T-helper 1 cell treated with Interleukin-12 subunit alpha and Interleukin-12 subunit beta and Interleukin-4 antibody, amounts not matched to agents 30 μg/mL and 1 μg/mL, for 36 hours (primary cell): ENCODE measurements around the gene MBL2.

ENCODE experiments used
- H3K27ac Mint-ChIP-seq: one replicate; pipeline ENCODE4 v1.8.0; 2021; ENCODE audit warnings: mild to moderate bottlenecking, mixed read lengths
- H3K27me3 Mint-ChIP-seq: one replicate; pipeline ENCODE4 v1.8.0; 2021; ENCODE audit warnings: low read depth, mixed read lengths
- H3K36me3 Mint-ChIP-seq: one replicate; pipeline ENCODE4 v1.8.0; 2021; ENCODE audit warnings: low read depth, mixed read lengths
- H3K4me1 Mint-ChIP-seq: one replicate; pipeline ENCODE4 v1.8.0; 2021; ENCODE audit warnings: low read depth, mixed read lengths
- H3K4me3 Mint-ChIP-seq: one replicate; pipeline ENCODE4 v1.8.0; 2021; ENCODE audit warnings: mild to moderate bottlenecking, moderate library complexity, mixed read lengths
- H3K9me3 Mint-ChIP-seq: one replicate; pipeline ENCODE4 v1.8.0; 2021; ENCODE audit warnings: mixed read lengths

MBL2 gene

DNA sequence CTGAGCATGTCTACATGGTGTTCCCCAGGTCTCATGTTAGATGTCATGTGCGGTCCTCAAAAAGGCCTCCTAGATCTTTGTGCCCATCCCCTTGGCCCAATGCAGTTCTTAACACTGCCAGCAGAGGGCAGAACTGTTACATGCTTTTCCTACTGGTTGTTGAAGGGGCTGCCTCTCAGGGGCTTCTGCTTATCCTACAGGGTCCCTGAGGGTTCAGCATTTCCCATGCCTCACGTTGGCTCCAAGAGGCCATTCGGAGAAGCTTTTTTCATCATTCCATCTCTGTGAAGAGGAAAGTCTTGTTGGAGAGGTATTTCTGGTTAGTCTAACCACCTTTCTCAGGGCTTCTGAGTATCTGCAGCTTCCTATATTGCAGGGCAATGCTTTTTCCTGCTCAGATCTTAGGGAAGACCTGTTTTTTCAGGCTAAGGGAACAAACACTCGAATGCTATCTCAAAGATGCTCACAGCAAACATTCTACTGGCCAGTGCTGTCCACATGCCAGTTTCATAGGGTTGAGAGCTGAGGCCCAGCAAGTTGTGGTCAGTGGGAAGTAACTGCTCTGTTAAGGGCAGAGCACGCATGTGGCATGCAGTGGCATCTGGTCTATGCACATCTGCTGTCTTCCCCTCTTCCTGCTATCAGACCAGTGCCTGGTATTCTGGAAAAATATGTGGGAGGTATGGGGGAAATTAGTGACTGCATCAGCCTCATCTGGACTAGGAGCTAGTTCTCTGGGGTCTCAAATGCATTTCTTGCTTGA is 31.5 kb downstream of the MBL2 start:
- Mint-ChIP-seq H3K27ac (no peak overlapping the region), H3K36me3 (no peaks in the 10 kb centered on the region), H3K9me3 (no peaks in the 10 kb centered on the region), H3K4me3 (no peak overlapping the region), H3K4me1 (no peaks in the 10 kb centered on the region), H3K27me3 (no peaks in the 10 kb centered on the region)

DNA sequence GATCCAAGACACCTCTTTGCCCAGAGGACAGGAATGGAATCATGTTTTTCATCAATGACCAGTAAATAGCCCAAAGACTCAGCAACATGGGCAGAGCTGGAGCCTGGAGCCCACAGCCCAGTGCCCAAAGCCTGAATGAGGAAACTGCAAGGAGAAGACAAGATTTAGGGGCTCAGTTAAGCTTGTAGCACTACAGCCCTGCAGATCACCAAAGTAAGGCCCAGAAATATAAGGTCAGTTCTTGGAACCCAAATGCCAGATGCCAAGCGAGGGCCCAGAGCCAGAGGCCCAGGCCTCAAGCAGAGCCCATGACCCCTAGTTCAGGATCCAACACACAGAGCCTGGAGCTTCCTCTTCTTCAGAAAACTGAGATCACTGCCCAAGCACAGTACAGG is 32.4 kb downstream of the MBL2 start:
- Mint-ChIP-seq H3K36me3 (no peaks in the 10 kb centered on the region), H3K27me3 (no peaks in the 10 kb centered on the region)

DNA sequence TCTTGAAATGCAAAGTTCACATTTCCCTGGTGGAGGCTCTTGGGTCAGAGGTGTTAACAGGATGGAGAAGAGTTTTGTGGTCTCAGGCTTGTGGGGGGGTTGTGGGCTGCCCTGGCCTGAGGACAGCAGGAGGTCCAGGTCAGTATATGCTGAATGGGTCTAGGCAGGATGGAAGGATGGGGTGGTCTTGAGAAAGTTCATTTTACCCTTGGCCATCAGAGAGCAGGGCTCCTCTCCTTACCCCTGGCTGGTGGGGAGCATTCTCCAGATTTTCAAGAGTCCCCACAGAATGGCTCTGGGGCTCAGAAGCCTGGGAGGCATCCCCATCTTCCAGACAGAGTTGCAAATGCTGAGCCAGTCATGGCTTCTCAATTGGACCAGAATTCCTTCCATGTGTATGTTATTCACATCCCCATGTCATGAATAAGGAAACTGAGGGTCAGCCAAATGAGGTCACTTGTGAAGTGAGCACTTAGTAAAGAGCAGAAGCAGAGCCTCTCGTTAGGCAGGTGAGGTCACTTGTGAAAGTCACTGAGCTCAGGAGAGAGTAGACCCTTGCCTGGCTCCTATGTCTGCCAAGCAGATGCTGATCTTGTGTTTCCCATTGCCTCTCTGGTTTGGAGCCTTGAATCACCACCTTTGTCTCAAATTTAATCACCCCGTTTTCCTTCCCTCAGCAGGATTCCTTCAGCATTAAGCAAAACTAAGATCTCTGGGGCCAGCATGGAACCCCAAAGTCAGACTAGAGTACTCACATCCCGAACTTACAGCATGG is 33.0 kb downstream of the MBL2 start:
- no peaks in the 10 kb centered on the region for H3K9me3 Mint-ChIP-seq
- no peak overlapping the region for H3K4me3 Mint-ChIP-seq
- H3K4me1 Mint-ChIP-seq = no peaks in the 10 kb centered on the region
- no peaks in the 10 kb centered on the region for H3K36me3 Mint-ChIP-seq
- H3K27me3 Mint-ChIP-seq = no peaks in the 10 kb centered on the region
- no peak overlapping the region for H3K27ac Mint-ChIP-seq

More for the DNA sequence above, 32.4 kb downstream of the MBL2 start:
- Mint-ChIP-seq H3K27ac (no peak overlapping the region), H3K4me3 (no peak overlapping the region), H3K9me3 (no peaks in the 10 kb centered on the region), H3K4me1 (no peaks in the 10 kb centered on the region)

DNA sequence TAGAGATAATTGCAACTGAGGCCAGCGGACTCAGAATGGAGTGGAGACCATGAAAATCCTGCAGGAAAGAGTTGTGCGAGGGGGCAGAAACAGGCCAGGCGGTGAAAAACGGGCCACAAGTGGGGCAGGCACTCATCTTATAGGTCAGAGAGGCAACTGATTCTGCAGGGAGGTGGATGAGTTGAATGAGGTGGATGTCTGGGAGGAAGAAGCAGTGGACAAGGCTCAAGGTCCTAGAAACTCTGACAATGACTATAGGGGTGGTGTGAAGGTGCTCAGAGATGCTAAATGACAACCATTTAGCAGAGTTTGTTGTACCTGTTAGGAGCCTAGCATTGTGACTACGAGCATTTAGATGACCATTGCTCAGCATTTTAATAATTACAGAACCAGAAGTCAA is 33.6 kb downstream of the MBL2 start:
- no peaks in the 10 kb centered on the region for H3K9me3 Mint-ChIP-seq
- no peaks in the 10 kb centered on the region for H3K36me3 Mint-ChIP-seq
- H3K27me3 Mint-ChIP-seq = no peaks in the 10 kb centered on the region
- H3K27ac Mint-ChIP-seq = no peak overlapping the region
- no peak overlapping the region for H3K4me3 Mint-ChIP-seq
- H3K4me1 Mint-ChIP-seq = no peaks in the 10 kb centered on the region

DNA sequence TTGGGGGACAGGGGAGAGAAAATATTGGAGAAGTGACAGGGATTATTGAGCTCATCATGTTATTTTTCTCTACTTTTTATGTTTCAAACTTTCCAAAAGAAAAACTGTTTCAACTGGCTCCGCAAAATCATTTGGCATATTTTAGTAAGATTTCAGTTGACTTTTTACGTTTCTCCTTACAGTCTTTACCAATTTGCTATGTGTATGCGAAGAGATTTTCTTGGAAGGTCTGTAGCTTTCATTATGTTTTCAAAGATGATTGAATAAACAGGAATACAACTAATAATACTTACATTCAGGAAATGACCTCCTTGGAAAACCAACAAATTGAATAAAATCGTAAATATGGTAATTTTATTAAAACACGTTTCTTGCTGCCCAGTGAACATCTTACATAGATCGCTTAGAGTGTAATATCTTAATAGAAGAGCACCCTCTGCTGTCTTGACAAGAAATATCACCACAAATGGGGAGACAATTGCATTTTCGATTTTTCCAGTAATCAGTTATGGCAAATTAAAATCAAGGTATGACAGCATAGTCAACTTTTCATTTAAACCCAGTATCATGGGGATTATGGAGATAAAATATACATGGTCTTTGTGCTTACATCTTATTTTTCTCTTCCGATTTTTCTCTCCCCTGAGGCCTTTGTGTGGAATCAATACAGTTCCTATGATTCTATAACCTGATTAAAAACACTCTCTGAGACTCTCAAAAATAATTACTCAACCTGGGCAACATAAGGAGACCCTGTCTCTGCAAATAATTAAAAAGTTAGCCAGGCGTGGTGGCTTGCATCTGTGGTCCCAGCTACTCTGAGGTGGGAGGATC is 43.1 kb downstream of the MBL2 start:
- Mint-ChIP-seq H3K27me3 (no peaks in the 10 kb centered on the region), H3K4me1 (no peaks in the 10 kb centered on the region), H3K9me3 (no peaks in the 10 kb centered on the region), H3K36me3 (no peaks in the 10 kb centered on the region), H3K27ac (no peak overlapping the region), H3K4me3 (no peak overlapping the region)

DNA sequence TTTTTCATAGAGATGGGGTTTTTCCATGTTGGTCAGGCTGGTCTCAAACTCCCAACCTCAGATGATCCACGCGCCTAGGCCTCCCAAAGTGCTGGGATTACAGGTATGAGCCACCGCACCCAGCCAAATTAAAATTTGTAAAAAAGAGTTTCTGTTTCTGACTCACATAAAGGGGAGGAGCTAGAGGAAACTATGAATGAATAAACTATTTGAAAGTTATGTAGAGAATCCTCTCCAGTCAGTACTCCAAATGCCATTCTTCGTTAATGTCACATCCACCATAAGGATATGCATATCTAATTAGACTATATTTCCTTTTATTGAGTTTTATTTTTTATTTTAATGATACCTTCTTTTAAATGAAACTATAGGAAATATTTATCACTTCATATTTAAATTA is 52.6 kb downstream of the MBL2 start:
- no peaks in the 10 kb centered on the region for H3K27me3 Mint-ChIP-seq
- no peaks in the 10 kb centered on the region for H3K4me1 Mint-ChIP-seq
- H3K4me3 Mint-ChIP-seq = no peak overlapping the region
- no peak overlapping the region for H3K27ac Mint-ChIP-seq
- H3K9me3 Mint-ChIP-seq = no peaks in the 10 kb centered on the region
- H3K36me3 Mint-ChIP-seq = no peaks in the 10 kb centered on the region
